Measurements from ENCODE around the gene BCO2.
A peak's percentile ranks its signal among the peaks of the same experiment; 100 is the strongest.
"Not testable (repeated sequence)": the region's sequence is repeated elsewhere in the genome, so short reads cannot be mapped to it uniquely, and the experiment has no call there.

The BCO2 gene

DNA sequence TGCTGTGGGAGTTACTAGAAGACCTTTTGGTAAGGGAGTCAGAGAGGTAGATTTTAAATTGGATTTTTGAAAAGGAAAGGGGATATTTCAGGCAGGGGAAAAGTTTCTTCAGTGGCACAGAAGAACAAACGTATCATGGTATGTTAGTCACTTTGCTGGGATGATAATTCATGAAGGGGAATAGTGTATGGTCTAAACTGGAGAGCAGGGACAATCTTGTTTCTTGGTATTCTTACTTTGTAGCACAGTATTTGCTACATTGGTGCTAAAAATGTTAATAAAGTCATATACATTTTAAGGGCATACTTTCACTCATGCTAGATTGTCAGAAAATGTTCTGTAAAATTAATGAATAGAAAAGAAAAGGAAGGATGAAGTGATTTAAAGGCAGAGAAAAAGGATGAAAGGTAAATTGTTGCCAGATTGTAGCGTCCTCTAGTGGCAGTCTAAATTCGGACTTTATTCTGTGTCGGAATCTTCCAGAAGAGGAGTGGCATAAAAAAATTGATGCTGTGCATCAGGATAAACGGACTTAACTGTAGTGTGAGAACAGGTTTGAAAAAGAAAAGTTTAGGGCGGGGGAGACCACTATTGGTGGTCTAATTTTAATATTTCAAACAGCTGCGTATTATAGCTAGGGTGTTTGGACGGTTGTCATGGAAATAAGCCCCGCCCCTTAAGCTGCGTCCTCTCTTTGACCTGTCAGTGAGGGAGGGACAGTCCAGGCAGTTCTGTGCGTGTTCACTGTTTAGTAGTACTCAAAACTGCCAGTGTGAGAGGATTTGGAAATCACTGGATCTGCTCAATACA, at the start of gene BCO2:
BCO2 (plus strand) TSS at position 724 of the 810 bp plus-strand sequence. CDS start 90 bp downstream, outside the sequence.
- peak; percentile 61 for DNase-seq

GRCh38 chr11:112127056-112127455, 48.3 kb upstream of the BCO2 start:
- DNase-seq: no peak

DNA sequence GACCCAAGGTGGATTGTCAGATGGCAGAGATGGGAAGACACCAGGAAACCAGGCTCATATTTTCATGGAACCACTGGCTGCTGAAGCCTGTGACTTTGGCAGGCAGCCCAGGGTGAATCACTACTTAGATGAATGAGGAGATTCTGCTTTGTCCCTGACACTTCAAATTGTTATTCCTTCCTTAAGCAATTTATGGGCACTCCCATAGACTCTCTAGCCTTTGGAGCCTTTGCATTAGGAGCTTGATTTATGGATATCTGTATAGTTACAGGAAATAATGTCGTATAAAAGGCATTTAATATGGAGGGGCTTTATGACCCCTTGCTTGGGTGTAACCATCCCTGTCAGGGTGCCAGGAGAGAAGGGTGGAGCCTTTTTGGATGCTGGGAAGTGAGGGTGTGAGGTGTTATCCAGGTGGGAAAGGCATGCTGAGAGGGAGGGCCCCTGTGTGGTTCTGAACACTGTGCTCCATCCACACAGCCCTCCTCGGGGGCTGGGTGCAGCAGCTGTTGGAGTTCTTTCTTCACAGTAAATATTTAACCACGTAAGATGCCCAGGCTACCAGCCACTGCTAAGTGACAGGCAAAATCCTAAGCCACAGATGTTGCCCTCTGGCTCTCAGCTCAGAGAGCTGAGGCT, 46.7 kb upstream of the BCO2 start:
- no peak for DNase-seq

DNA sequence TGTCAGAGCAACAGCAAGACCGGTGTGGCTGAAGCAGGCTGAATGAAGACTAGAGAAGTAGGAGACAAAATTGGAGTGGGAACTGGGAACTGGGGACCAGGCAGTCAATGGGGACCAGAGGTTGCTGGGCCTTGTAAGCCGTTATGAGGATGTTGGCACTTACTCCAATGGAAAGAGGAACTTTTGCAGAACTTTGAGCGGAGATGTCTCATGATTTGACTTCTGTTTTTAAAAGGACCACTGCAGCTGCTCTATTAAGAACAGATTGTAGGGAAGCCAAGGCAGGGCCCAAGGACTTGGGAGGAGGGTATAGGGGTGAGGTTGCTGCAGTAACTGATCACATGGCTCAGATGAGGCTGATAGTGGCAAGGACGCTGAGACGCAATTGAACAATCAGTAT, 45.7 kb upstream of the BCO2 start:
- no peak for DNase-seq

DNA sequence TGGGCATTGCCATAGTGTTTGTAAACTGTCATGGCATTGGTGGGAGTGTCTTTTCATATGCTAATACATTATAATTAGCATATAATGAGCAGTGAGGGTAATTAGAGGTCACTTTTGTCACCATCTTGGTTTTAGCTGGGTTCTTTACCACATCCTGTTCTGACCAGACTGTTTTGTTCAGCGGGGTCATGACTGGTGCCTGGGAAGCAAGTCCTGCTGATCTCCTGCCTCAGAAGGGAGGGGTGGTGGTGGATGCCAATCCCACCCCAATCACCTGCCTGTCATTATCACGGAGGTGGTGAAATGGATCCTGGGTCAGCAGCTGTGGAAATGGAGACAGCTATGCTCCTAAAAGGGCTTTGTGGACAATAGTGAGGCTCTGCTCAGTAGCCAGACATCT, 42.6 kb upstream of the BCO2 start:
- no peak for DNase-seq

DNA sequence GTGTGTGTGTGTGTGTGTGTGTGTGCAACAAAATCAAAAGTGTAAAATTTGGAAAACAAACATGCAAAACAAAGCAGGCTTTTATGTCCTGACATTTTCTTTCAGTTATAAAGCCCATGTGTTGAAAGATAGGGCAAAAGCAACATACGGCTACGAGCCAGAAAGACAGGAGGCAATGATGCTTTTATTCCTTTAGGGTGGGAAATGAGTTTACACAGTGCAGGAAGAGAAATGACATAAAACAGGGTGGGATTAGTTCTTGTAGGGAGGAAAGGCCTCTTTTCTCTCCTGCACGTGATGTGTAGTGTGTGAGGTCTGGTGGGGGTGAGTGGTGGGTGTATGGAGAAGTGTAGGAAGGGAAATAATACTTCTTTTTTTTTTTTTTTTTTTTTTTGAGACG, 40.8 kb upstream of the BCO2 start:
- no peak for DNase-seq

- no peak for DNase-seq
Measured at GRCh38 chr11:112143597-112143996, 31.7 kb upstream of the BCO2 start.

DNA sequence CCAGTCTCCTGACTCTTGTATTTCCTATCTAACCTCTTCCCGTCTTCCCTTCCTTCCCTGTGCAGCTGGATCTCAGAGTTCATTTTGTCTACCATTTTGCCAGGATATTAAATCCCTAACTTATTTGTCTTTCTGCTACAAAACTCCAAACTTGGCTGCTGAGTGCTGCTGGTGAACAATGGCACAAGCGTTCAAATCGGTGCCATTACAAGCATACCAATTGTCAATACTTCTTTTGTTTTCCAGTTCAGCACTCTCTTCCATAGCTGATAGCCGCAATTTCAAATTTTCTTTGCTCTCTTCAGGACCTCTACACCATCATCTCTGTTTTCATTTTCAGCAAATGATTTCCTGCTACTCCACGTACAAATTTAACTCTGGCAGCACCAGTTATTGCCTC, 24.8 kb upstream of the BCO2 start:
- DNase-seq: no peak

- no peak for DNase-seq
Measured at GRCh38 chr11:112156153-112156955, 19.0 kb upstream of the BCO2 start.

DNA sequence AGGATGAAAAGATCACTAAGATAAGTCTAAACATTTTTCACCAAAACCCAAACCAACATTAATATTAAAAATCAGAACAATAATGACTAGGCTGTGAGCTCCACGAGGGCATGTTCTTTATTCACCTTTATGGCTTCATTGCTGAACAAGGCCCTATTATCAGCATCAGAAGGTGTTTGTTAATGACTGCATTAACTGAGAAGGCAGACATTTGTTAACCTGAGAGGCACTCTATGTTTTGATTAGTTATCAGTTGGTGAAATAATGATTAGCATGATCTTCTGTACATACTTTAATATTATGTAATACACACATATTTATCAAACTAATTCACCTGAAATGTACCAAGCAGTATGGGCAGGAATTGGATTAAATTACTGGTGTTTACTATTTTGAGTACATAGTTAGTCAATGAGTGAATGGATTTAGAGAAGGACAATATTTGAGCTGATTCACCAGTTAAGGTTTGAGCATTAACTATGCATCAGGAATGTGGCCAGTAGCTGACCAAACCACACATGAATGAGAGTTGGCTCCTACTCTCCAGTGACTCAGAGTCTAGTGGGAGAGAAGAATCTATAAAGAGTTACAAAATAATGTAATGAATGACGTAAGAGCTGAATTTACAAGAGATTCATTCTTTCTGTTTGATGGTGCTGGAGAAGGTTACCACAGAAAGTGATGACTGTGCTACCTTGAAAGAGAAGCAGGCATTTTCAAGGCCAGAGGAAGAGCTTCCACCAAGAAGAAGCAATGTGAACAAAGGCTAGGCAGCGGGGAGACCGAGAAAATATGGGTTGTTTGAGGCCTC, 18.2 kb upstream of the BCO2 start:
- no peak for DNase-seq

GRCh38 chr11:112159098-112160065, 15.9 kb upstream of the BCO2 start:
- no peak for DNase-seq

- DNase-seq: no peak
Measured at GRCh38 chr11:112160091-112160848, 15.0 kb upstream of the BCO2 start.

DNA sequence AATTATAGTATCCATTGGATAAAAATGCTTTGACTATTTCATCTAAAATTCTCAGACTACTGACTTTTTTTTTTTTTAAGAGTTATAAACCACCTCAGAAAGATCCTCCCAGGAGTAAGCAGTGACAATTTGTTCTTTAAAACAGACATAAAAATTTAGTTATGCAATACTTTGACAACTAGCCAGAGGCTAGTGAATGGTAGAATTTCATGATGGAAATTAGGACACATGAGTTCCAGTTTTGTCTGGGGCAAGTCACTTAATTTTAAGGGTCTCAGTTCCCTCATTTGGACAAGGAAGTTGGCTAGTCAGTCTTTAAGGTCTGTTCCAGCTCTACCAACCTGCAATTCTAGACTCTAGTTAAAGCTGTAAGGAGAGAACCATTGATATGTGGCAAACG, 14.3 kb upstream of the BCO2 start:
- DNase-seq: no peak

DNA sequence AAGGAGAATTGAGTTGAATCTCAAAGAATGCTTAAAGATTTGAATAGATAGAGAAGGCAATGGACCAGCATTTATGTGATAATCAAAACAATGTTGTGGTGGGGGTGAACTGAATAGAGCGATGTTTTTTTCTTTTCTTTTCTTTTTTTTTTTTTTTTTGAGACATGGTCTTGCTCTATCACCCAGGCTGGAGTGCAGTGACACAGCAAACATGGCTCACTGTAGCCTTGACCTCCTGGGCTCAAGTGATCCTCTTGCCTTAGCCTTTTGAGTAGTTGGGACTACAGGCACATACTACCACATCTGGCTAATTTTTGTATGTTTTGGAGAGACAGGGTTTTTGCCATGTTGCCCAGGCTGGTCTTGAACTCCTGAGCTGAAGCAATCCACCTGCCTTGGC, 13.1 kb upstream of the BCO2 start:
- not testable (repeated sequence) for DNase-seq

DNA sequence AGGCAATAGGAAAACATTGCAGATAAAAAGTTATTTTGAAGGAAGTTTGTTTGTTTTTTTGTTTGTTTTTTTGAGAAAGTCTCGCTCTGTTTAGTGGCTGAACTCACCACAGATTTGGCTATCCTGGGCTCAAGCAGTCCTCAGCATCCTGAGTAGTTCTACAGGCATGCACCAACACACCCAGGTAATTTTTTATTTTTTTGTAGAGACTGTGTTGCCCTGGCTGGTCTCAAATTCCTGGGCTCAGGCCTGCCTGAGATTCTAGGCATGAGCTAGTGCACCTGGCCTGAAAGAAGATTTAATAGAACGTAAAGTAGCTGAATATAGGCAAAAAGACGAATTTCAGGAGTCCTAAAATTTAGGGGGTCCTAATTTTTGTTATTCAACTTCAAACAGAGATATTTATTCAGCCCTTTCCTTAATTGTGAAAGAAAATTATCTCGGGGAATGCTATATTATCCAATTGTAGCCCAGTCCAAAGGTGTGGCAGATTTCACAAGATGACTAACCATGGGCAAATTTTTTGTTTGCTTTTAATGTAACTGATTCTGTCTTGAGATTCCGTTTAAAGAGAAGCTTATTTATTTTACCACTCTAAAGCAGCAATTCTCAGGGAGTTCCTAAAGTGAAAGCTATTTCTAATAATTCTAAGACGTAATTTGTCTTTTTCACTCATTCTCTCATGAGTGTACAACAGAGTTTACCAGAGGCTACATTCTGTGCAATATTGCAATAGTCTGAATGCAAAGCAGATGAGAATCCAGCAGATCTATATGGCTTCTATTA, 12.4 kb upstream of the BCO2 start:
- no peak for DNase-seq

- no peak for DNase-seq
Measured at GRCh38 chr11:112163875-112164685, 11.2 kb upstream of the BCO2 start, which contains the start of gene IL18. Gene IL18 (minus strand): TSS chr11:112164094. CDS start chr11:112155053, 9,041 bp downstream.

GRCh38 chr11:112165049-112165448, 10.3 kb upstream of the BCO2 start:
- no peak for DNase-seq

- no peak for DNase-seq
Measured at GRCh38 chr11:112166562-112166961, 8.8 kb upstream of the BCO2 start.

- no peak for DNase-seq
Measured at GRCh38 chr11:112167145-112167544, 8.2 kb upstream of the BCO2 start, which contains the start of gene TEX12. Gene TEX12 (plus strand): TSS chr11:112167372. CDS start chr11:112169269, 1,897 bp downstream.
